Ramos (cell line): ENCODE results near the gene CNN2.

Source experiments
- in situ Hi-C: fragments of 300-500 bp; cut with MboI; formaldehyde crosslinking; loops from one replicate; pipeline ENCODE4 v1.14.3; 2022; ENCODE audit warnings: low sequenced_read_pairs; ENCODE audit not compliant: unreplicated experiment

CNN2 gene

GRCh38 chr19:994516-994915 lies 31.9 kb upstream of the CNN2 start:
- in situ Hi-C loops = no loop called here

DNA sequence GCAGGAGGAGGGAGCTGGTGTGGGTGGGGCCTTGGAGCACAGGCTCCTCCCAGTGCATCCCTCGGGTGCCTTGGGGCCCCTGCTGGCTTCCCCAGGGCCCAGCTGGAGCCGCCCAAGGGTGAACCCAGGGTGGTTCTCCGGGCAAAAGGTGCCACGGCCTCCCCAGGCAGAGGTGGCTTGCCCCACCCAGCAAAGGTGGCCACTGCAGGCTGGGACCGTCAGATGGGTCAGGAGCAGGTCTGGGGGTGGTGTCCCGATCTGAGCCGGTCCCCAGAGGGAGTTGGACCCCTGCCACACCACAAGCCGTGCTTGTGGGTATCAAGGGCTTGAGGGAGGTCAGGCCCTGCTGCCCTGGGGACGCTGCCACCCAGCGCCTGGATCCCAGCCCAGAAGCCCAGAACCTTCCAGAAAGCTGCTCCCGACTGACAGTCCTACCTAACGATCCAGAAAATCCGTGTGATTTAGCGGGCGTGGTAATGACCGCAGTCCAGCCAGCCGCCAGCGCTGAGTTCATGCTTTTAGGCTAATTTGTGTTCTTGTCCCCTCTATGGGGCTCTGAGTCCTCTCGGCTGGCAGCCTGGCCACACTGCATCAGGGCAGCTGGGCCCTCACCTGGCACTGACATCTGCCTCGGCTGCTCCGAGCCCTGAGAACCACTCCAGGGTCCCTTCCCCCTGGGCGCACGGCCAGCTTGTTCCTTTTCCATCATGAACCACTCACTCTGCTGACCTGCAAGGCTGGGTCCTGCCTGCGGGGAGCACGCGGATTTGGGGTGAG lies 31.2 kb upstream of the CNN2 start:
- in situ Hi-C loops = no loop called here

- in situ Hi-C loops = no loop called here
Measured at GRCh38 chr19:996051-996838, 30.2 kb upstream of the CNN2 start.

- in situ Hi-C loops = no loop called here
Measured at GRCh38 chr19:998064-998463, 28.3 kb upstream of the CNN2 start.

DNA sequence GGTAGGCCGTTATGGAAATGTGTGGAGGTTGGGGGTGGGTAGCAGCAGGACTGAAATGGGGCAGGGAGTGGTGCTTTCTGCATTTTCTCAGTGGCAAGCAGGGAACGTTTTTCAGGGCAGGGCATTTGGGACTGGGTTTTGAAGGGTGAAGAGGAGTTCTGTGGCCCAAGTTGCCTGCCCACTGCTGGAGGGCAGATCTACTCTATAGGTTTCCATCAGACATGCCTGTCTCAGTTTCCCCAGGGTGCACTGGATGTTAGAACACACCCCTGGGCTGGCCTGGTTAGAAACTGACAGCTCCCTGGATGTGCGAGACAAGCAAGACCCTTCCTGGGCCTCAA lies 27.1 kb upstream of the CNN2 start:
- in situ Hi-C loops = no loop called here

DNA sequence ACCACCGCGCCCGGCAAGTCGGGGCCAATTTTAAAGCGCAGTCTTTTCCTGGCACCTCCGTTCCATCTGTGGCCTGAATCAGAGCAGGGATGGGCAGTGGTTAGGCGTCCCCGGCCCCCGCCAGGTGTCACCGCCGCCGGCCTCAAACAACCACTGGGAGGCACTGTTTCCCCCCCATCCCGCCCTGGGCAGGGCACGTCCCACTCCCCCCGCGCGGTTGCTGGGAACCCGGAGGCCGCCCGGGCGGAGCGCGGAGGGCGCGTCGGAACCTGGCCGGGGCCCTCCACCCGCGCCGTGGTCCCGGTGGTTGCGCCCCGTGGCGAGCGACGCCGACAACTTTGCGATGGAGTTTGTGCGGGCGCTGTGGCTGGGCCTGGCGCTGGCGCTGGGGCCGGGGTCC lies 26.3 kb upstream of the CNN2 start, which contains the start of gene GRIN3B:
TSS of gene GRIN3B (plus strand) at position 325 of the 400 bp plus-strand sequence. CDS start at position 344, 19 bp downstream.
- in situ Hi-C loops = no loop called here

- in situ Hi-C loops = no loop called here
Measured at GRCh38 chr19:1000591-1001537, 25.5 kb upstream of the CNN2 start.

- in situ Hi-C loops = no loop called here
Measured at GRCh38 chr19:1001538-1002166, 24.8 kb upstream of the CNN2 start.

- in situ Hi-C loops = no loop called here
Measured at GRCh38 chr19:1002600-1002999, 23.8 kb upstream of the CNN2 start.

GRCh38 chr19:1003283-1003682 lies 23.1 kb upstream of the CNN2 start:
- in situ Hi-C loops = no loop called here

DNA sequence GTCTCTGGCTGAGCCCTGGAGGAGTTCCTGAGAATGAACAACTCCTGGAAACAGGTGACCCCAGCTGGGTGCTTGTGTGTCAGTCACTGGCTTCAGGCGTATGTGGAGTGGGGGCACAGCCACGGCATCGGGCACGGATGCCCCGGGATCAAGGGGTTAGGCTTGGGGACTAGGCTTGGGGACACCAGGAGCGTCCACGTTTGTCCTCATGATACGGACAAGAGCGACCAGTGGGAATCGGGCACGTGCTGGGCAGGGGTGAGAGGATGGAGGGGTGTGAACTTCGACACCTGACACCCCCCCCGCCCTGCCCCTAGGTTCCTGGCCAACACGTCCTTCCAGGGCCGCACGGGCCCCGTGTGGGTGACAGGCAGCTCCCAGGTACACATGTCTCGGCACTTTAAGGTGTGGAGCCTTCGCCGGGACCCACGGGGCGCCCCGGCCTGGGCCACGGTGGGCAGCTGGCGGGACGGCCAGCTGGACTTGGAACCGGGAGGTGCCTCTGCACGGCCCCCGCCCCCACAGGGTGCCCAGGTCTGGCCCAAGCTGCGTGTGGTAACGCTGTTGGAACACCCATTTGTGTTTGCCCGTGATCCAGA lies 22.1 kb upstream of the CNN2 start:
- in situ Hi-C loops = no loop called here

GRCh38 chr19:1004803-1005664 lies 21.4 kb upstream of the CNN2 start:
- in situ Hi-C loops = no loop called here

DNA sequence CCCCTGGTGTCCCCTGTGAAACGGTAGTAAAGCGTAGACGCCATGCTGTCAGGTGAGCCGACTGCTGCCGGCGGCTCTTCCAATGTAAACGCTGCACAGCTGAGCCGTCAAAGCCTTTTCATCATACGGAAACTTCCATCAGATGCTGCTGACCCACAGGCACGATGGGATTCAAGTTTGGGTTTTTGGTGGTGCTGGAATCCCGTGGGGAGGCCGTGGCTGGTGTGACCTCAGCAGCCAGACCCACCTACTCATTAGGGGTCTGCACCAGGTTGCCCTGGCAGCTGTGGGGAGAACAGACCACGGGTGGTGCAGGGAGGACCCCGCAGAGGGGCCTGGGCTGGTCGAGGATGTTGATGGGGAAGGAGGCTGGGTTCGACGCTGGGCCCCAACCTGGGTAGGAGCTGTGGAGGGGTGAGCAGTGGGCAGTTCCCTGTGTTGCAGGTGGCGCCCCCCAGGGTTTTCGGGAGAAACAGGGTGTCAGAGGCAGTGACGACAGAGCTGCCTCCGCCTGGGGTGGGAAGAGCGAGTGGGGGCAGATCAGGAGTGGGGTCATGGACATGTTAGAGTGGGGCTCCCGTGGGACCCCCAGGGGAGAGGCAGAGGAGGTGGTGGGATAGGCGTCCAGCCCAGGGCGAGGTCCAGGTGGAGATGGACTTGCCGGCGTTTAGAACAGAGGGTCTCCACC lies 19.6 kb upstream of the CNN2 start:
- in situ Hi-C loops = no loop called here

DNA sequence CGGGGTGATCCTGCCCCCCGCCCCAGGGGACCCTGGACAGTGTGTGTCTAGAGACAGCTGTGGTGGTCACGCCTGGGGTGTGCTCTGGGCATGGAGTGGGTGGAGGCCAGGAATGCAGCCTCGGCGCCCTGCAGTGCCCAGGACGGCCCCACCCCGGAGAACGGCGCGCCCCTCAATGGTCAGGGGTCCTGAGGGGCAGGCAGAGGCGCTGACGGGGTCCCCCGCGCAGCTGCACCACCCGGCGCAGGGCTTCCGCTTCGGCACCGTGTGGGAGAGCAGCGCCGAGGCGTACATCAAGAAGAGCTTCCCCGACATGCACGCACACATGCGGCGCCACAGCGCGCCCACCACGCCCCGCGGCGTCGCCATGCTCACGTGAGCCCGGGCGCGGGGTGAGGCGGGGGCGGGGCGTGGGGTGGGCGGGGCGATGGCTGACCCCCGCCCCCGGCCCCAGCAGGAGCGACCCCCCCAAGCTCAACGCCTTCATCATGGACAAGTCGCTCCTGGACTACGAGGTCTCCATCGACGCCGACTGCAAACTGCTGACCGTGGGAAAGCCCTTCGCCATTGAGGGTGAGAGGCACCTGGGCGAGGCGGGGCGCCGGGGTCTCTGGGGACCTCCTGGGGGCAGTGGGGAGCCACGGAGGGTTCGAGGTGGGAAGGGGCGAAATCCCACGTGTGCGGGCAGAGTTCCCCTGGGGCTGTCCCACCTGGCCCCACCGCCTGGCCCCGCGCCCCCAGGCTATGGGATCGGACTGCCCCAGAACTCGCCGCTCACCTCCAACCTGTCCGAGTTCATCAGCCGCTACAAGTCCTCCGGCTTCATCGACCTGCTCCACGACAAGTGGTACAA lies 18.8 kb upstream of the CNN2 start:
- in situ Hi-C loops = no loop called here

- in situ Hi-C loops = no loop called here
Measured at GRCh38 chr19:1008268-1009040, 18.0 kb upstream of the CNN2 start.
